Stimulated activated CD8-positive, alpha-beta memory T cell treated with anti-CD3 and anti-CD28 coated beads, Interleukin-7, amount 100 ng/mL, for 24 hours (primary cell): ENCODE data around the gene MGAT1.
"Not testable (repeated sequence)": the region's sequence is repeated elsewhere in the genome, so short reads cannot be mapped to it uniquely, and the experiment has no call there.

ENCODE experiments used
- DNase-seq: peaks from one replicate; pipeline ENCODE4 v3.0.0-alpha.2; 2020; ENCODE audit warnings: low read depth

MGAT1 gene

DNA sequence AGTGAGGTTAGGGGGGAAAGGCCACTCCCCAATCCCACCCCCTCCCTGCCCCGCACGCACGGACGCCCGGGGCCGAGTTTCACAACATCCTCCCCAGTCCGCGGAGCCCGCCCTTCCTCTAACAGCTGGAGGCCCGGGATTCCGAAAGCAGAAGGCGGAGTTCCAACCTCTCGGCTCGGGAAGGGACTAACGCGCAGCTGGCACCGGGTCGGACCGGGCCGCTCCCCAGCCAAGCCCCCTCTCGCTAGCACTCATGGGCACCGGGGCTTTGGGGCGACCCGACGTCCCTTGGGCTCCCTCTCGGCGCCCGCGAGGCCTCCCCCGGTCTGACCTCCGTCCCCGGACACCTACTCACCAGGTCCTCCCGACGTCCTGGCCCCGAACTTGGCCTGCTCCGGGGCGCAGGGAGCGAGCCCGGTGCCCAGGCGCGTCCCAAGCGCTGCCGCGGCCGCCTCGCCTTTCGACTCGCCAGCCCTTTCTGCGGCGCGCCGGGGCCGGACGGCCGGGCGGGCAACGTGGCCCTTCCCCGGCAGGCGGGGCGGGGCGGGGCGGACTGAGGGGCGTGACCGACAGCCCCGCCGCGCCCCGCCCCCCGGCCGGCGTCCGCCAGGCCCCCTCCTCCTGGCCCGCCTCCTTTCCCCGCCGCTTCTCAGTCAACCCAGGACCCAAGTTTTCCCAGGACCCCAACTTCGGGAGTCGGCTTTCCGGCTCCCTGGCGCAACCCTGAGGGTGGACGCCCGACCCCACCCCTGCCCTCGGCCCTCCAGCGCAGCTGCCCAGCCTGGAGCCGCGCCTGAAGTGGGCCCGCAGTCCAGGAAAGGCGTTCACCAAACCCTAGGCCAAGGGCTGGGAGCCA lies at the start of gene MGAT1:
Gene MGAT1, minus strand, starts transcription at position 482 of the 856 bp plus-strand sequence. CDS start 9,835 bp downstream, outside the sequence.
- peak; percentile 65 for DNase-seq

DNA sequence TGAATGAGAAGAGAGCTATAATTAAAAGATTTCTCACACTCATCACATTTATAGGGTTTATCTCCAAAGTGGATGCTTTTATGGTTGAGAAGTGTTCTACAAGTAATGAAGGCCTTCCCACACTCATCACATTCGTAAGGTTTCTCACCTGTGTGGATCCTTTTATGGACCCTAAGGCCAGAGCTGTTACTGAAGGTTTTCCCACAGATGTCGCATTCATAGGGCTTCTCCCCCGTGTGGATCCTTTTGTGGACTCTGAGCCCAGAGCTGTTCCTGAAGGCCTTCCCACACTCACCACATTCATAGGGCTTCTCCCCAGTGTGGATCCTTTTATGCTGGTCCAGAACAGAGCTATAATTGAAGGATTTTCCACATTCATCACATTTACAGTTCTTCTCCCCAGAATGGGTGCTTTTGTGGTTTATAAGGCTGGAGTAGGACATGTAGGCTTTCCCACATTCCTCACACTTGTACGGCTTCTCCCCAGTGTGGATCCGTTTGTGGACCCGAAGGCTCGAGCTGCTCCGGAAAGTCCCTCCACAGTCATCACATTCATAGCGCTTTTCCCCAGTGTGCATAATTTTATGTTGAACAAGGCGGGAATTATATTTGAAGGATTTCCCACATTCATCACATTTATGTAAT lies 48.0 kb upstream of the MGAT1 start:
- no peak for DNase-seq

DNA sequence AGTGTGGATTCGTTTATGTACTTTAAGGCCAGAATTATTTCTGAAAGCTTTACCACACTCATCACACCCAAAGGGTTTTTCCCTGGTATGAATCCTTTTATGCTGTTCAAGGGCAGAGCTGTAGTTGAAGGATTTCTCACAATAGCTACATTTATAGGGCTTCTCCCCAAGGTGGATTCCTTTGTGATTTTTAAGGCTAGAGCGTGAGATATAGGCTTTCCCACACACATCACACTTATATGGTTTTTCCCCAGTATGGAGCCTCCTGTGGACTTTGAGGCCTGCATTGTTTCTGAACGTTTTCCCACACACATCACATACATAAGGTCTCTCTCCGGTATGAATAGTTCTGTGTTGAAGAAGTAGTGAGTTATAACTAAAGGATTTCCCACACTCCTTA lies 47.2 kb upstream of the MGAT1 start:
- DNase-seq = no peak

DNA sequence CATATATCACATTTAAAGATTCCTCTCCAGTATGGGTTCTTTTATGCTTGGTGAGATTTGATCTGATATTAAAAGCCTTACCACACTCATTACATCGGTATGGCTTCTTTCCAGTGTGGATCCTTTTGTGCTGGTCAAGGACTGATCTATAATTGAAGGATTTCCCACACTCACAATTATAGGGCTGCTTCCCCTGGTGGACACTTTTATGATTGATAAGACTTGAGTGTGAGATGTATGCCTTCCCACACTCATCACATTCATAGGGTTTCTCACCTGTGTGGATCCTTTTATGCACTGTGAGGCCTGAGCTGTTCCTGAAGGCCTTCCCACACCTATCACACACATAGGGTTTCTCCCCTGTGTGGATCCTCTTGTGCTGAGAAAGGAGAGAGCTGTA lies 46.3 kb upstream of the MGAT1 start:
- DNase-seq = no peak

DNA sequence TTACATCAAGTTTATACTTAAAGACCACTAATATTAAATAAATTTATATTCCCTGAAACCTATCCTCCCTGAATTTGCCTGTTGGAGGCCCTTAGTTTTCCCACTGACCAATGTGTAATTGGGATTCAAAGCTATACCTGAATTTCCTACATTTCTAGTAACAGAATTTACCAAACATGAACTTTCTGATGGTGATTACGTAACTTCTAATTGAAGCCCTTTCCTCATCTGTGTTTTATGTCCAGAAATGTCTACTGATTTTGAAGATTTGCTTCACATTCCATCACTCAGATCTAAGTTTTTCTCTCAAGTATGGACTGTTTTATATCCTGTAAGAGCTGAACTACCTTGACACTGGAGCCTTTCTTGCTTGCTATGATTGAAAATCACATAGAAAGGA lies 45.7 kb upstream of the MGAT1 start:
- DNase-seq = no peak

DNA sequence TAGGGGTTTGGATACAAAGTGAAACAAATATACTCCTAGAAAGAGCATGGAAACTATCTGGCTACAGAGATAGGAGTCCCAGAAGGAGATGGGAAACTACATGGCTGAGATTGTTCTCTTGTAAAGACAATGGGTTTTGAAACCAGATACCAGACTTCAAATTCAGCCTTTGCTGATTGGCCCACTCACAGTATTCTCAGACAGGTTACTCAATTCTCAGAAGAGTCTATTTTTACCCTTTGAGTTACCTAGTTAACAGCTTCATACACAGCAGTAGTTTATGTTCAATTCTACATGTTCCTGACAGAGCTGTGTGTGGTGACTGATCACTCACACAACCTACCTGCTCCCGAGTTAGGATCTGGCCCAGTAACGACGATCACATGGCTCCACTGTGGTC lies 44.4 kb upstream of the MGAT1 start:
- no peak for DNase-seq

DNA sequence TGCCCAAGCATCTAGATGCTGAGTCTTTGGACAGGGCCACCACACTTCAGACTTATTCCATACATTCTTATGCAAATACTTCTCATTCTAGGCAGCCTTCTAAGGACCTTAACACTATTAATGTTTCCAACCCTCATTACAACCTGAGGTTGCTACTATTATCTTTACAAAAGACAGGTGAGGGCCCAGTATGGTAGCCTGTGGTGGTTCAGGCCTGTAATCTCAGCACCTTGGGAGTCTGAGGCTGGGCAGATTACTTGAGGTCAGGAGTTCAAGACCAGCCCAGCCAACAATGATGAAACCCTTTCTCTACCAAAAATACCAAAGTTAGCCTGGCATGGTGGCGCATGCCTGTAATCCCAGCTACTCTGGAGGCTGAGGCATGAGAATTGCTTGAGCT lies 42.3 kb upstream of the MGAT1 start:
- no peak for DNase-seq

DNA sequence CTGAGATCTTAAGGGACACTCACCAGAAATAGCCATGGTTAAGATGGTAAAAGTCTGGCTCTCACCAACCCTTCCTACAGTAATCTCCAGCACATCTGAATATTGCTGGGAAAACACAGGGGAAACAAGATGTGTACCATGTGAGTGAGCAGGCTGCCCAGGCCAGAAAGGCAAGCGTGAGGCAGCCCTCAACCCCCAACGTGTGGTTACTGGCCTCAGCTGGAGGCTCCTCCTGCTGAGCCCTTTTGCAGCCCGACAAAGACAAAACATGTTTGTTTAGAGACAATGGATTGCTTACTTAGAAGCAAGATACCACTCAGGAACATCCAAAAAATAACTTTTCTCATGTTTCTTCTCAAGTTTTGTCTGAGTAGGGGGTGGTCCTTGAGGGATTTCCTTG lies 41.8 kb upstream of the MGAT1 start:
- no peak for DNase-seq

DNA sequence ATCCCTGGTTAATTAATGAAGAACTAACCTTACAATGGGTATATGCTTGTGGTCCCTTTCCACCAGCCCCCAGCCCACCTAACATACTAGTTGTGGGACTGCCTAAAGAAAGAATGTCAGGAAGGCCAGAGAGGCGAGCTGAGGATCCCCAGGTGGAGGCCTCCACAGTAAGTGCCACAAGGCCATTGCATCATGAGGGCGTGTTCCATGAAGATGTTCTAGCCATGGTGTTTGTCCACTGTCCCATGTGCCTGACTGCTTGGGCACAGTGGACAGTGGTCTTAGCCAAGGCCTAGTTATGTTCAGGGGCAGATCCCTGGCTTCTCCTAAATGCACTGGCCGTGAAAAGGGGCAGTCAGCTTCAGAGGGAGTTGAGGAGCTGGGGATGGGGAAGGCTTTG lies 37.3 kb upstream of the MGAT1 start:
- no peak for DNase-seq

DNA sequence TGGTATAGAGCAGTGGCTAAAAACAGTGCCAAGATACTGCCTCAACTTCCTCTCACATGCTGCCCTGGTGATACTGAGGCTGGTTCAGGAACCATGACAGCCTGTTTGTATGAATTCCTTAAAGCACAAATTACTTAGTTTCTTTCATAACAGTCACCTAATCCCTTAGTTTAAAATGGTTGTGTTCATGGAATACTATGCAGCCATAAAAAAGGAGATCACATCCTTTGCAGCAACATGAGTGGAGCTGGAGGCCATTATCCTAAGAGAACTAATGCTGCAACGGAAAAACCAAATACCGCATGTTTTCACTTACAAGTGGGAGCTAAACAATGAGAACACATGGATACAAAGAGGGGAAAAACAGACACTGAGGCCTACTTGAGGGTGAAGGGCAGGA lies 36.6 kb upstream of the MGAT1 start:
- DNase-seq = no peak

DNA sequence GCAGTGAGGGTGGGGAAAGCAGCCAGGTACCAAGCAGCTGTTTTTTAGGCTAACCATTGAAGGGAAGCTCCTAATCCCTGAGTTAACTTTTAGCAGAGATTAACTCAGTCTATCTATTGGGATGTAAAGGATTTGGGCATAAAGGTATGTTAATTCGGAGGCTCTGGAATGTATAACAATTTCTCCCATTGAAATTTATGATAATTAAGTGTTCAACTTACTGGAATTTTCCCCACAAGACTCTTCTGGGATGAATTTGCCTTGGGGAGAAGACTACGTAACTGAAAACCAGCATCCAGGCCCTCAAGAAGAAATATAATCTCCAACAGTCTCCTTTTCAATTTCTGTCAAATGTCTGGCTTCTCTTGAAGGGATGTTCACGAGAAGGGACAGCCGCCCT lies 34.9 kb upstream of the MGAT1 start:
- DNase-seq = no peak

DNA sequence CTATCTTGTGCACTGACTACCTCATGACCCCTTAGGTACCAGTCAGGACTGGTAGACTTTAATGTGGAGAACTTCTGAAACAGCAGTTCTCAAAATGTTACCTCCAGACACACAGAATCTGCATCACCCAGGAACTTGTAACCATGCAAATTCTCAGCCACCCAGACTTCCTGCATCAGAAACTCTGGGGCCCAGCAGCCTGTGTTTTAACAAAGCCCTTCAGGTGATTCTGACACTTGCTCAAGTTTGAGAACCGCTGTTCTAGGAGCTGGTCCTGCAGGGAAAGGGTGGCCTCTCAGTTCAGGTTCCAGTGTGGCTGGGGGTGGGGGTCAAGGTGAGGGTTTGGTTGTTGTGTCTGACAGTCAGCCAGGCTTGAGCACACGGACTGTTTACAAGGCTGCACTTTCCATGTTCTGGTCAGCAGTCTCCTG lies 30.0 kb upstream of the MGAT1 start:
- no peak for DNase-seq

DNA sequence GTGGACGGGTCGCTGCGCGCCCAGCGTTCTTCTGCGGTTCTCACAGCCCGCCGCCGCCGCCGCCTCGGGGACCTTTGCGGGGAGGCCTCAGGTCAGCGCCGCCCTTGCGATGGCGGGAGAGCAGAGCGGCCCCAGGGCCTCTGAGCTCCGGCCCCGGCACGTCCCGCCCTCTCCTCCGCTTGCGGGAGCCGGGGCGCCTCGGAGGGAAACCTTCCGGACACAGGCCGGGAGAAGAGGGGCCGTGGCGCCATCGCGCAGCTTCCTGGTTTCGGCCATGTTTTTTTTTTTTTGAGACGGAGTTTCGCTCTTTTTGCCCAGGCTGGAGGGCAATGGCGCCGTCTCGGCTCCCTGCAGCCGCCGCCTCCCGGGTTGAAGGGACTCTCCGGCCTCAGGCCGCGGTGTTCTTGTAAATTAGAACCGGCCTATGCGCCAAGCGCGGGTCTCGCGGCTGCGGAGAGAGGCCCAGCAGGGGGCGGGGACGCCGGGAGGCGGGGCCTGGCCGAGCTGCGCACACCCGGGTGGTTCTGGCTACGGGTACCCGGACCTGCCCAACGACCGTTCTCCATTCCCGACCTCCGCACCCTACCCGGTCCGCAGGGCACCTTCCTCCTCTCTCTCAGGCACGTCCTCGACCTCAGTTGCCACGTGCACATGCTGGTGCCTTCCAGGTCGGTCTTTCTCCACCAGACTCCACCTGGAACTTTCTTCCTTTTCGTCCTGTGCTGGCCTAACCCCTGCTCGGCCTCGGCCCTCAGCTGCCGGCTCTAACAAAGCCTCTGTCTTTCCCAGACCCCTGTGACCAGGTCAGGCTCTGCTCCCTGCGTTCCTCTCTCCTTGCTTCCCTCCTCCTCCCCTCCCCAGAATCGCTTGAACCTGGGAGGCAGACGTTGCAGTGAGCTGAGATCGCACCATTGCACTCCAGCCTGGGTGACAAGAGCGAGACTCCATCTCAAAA lies 28.8 kb upstream of the MGAT1 start:
- DNase-seq = peak; percentile 60

DNA sequence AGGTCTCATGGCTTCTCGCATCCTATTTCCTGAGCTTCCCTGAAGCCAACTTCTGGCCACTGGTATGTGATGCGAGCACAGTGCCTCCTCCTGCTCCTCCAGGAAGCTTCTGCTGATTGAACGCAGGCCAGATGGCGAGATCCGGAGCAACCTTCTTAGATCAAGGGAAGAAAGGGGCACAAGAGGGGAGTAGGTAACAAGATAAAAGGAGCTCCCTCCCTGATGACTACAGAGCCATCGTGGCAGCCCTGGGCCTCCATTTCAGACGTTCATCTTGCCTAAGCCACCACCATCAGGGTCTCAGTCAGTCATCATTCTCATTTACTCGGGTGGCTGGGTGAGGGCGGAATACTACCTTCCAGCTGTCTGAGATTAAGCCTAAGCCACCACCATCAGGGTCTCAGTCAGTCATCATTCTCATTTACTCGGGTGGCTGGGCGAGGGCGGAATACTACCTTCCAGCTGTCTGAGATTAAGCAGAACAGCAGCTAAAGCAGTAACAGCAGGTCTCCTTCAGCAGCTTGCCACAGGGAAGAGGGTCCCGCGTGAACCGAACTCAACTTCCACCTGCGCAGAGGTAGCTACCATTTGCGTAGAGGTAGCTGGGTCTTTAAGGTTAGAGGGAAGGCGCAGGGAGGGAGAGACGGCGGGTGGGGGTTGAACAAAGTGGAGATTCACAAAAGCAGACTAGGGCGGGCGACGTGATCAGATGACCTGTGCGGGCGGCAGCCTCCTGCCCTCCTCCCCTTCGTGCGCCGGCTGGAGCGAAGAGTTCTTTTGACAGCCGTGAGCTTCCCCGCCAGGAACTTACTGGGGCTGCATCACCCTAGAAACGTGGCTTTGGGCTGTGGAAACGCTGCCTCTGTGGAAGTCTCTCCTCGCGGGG lies 27.9 kb upstream of the MGAT1 start:
- no peak for DNase-seq

DNA sequence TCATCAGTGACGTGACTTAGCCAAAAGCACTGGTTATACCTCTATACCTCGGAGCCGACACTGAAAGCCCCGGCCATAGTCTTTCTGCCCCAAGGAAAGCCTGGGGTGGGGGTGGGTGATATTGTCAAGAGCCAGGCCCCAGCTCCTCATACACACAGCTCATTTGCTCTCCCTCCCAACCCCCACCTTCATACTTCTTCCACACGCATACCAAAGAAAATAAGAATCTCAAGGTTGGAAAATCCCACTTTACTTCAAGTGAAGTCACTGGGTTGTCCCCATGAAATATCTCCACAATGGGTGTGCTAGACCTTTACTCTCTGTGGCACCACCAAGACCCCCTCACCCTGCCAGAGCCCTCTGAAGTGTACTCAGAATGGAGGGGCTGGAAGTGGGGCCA lies 27.1 kb upstream of the MGAT1 start:
- DNase-seq = no peak

DNA sequence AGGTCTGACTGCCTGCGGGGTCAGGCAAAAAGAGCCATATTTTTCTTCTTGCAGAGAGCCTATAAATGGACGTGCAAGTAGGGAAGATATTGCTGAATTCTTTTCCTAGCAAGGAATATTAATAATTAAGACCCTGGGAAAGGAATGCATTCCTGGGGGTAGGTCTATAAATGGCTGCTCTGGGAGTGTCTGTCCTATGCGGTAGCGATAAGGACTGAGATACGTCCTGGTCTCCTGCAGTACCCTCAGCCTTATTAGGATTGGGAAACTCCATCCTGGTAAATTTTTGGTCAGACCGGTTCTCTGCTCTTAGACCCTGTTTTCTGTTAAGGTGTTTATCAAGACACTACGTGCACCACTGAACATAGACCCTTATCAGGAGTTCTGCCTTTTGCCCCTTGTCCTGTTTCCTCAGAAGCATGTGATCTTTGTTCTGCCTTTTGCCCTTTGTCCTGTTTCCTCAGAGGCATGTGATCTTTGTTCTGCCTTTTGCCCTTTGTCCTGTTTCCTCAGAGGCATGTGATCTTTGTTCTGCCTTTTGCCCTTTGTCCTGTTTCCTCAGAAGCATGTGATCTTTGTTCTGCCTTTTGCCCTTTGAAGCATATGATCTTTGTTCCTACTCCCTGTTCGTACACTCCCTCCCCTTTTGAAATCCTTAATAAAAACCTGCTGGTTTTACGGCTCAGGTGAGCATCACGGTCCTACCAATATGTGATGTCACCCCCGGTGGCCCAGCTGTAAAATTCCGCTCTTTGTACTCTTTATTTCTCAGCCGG lies 26.3 kb upstream of the MGAT1 start:
- DNase-seq = not testable (repeated sequence)

DNA sequence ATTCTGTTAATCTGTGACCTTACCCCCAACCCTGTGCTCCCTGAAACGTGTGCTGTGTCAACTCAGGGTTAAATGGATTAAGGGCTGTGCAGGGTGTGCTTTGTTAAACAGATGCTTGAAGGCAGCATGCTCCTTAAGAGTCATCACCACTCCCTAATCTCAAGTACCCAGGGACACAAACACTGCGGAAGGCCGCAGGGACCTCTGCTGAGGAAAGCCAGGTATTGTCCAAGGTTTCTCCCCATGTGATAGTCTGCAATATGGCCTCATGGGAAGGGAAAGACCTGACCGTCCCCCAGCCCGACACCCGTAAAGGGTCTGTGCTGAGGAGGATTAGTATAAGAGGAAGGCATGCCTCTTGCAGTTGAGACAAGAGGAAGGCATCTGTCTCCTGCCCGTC lies 24.8 kb upstream of the MGAT1 start:
- not testable (repeated sequence) for DNase-seq

DNA sequence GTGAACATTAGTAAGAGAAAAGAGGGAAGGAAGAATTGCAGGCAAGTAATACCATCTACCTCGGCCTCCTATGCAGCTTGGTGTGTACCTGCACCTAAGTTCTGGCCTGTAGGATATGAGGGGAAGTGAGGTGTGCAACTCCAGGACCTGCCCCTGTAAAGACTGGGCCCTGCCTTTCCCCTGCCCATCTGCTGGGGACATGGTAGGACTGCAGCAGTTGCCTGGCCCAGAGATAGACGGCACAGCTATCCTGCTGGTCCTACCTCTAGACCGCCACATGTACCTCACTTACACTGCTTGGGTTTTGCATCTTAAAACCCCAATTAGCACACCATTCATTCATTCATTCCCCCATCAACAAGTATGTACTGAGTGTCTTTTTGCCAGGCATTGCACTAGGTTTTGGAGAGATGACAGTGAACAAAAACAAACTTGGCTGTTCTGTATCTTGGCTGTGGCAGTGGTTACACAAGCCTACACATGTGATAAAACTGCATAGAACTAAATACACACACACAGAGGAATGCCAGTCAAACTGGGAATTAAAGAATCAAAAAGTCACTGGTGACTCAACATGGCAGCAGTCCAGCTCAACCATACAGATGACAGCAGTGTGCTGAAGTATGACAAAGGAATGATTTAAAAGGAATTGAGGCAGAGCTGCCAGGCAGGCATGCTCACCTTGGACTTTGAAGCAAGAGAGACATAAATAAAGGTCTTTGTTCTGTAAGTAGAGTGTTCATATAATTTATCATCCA lies 23.3 kb upstream of the MGAT1 start:
- DNase-seq = no peak

DNA sequence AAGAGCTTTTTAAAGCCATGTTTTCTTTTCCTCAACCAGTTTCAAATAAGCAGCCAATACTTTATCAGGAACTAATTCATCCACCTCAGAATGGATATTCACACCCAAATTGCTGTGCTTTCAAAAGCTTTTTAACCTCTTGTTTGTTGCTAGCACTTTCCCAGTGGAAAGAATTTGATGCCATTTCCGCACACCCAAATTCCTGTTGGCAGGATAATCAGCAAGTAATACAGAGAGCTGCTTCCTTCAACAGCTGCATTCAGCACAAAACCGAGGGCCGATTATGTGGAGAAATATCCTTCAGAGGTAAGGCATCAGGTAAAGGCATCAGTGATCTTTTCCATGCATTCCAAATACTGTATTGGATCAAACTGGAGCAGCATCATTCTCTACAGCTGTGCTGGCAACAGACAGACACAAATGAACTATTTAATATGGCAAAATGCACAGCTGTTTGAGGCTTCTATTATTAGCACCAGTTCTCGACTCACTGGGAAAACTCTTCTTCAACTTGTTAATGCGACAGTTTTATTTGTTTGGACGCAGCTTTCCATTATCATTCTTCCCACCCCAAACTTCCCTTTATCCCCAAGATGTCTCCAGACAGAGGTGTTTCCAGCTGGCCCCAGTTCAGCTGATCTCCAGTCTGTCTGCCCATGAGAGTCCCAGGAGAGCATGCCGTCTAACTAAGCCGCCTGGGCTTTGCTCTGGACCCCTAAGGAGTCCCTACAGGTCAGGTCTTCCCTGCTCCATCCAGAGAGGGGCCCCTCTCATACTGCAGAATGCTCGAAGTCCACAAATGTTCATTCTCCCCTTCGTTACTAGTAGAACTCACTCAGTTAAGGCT lies 22.2 kb upstream of the MGAT1 start:
- DNase-seq = no peak
